OCI-LY7 (cell line): Measurements from ENCODE around the gene TMEM151A.
"Not testable (repeated sequence)": the region's sequence is repeated elsewhere in the genome, so short reads cannot be mapped to it uniquely, and the experiment has no call there.

Experiments
- CTCF ChIP-seq: fragments of 200-600 bp; sonication (generic); conservative IDR thresholded peaks from 2 replicates; pipeline ENCODE4 v1.5.1; 2014; ENCODE audit warnings: mild to moderate bottlenecking, antibody characterized with exemption, low read length, moderate library complexity, mixed read lengths
- EZH2phosphoT487 ChIP-seq: fragments of 200-600 bp; sonication (generic); IDR thresholded peaks from 2 replicates; pipeline ENCODE4 v1.6.1; 2018; ENCODE audit warnings: low read depth, borderline replicate concordance, mild to moderate bottlenecking, mixed run types, antibody characterized with exemption, low read length, moderate library complexity, mixed read lengths

- TF ChIP-seq CTCF, EZH2phosphoT487: not testable (repeated sequence)
Observed at GRCh38 chr11:66276619-66277018, 15.1 kb upstream of the TMEM151A start.
